HEK293 (cell line): ENCODE results near the gene NPR2.

Source experiments
- CTCF ChIA-PET: fragments of 350-600 bp; formaldehyde crosslinking; extraction: SDS; loops from one replicate; lab custom pipeline; 2021; ENCODE audit warnings: antibody characterized with exemption; lab: Yijun Ruan, JAX
- POLR2A ChIA-PET: fragments of 300-600 bp; formaldehyde crosslinking; extraction: SDS; loops from one replicate; lab custom pipeline; 2020; ENCODE audit warnings: antibody characterized with exemption, inconsistent platforms; lab: Yijun Ruan, JAX
- H3K27ac ChIP-seq: fragments of 200-500 bp; sonication (Bioruptor generic); 2 replicates; pipeline ENCODE4 v1.5.1; 2014; ENCODE audit warnings: low read depth, low read length, control low read depth, inconsistent platforms; ENCODE audit errors: extremely low read depth
- H3K36me3 ChIP-seq, 2 experiments: fragments of 200-500 bp in 1 of 2; sonication (Bioruptor generic) in 1 of 2; 1 replicate in 1 of 2; 2 replicates in 1 of 2; pipeline ENCODE4 v1.5.1; 2014 to 2017; ENCODE audit warnings: inconsistent platforms in 2 of 2, low read length in 2 of 2; ENCODE audit not compliant: control insufficient read depth in 2 of 2, insufficient read depth in 1 of 2
- H3K4me1 ChIP-seq: fragments of 200-500 bp; sonication (Bioruptor generic); 2 replicates; pipeline ENCODE4 v1.5.1; 2014; ENCODE audit warnings: mild to moderate bottlenecking, low read length, inconsistent platforms; ENCODE audit not compliant: control insufficient read depth, insufficient read depth
- H3K4me3 ChIP-seq: 2 replicates; pipeline ENCODE4 v1.5.1; 2011; ENCODE audit warnings: low read depth, mild to moderate bottlenecking, control low read depth, low read length, moderate library complexity
- H3K9me3 ChIP-seq: fragments of 200-500 bp; sonication (Bioruptor generic); 2 replicates; pipeline ENCODE4 v1.5.1; 2014; ENCODE audit warnings: low read depth, low read length, inconsistent platforms; ENCODE audit not compliant: control insufficient read depth, insufficient read depth
- BCL11A ChIP-seq: fragments of 450-650 bp; formaldehyde crosslinking; IDR thresholded peaks from 2 replicates; pipeline ENCODE4 v1.5.1; 2016; ENCODE audit warnings: low read depth, missing biosample characterization, missing genetic modification characterization
- EGR2 ChIP-seq: fragments of 450-650 bp; formaldehyde crosslinking; IDR thresholded peaks from 2 replicates; pipeline ENCODE4 v1.5.1; 2016; ENCODE audit warnings: low read depth, missing biosample characterization, missing genetic modification characterization
- FEZF1 ChIP-seq: fragments of 450-650 bp; formaldehyde crosslinking; IDR thresholded peaks from 2 replicates; pipeline ENCODE4 v1.5.1; 2016; ENCODE audit warnings: missing biosample characterization, missing genetic modification characterization
- RBAK ChIP-seq: fragments of 450-650 bp; formaldehyde crosslinking; IDR thresholded peaks from 2 replicates; pipeline ENCODE4 v1.5.1; 2016; ENCODE audit warnings: missing biosample characterization, missing genetic modification characterization
- SP2 ChIP-seq: fragments of 450-650 bp; formaldehyde crosslinking; IDR thresholded peaks from 2 replicates; pipeline ENCODE4 v1.5.1; 2016; ENCODE audit warnings: missing biosample characterization, missing genetic modification characterization
- TSHZ1 ChIP-seq: fragments of 450-650 bp; formaldehyde crosslinking; IDR thresholded peaks from 2 replicates; pipeline ENCODE4 v1.5.1; 2016; ENCODE audit warnings: missing biosample characterization, missing genetic modification characterization, borderline replicate concordance
- ZNF146 ChIP-seq: fragments of 450-650 bp; formaldehyde crosslinking; IDR thresholded peaks from 2 replicates; pipeline ENCODE4 v1.5.1; 2016; ENCODE audit warnings: missing biosample characterization, missing genetic modification characterization
- ZNF148 ChIP-seq: fragments of 450-650 bp; formaldehyde crosslinking; IDR thresholded peaks from 2 replicates; pipeline ENCODE4 v1.5.0; 2017; ENCODE audit warnings: missing biosample characterization, missing genetic modification characterization, borderline replicate concordance
- ZNF174 ChIP-seq: fragments of 450-650 bp; formaldehyde crosslinking; IDR thresholded peaks from 2 replicates; pipeline ENCODE4 v1.5.0; 2017; ENCODE audit warnings: missing biosample characterization, mild to moderate bottlenecking, missing genetic modification characterization
- ZNF175 ChIP-seq: fragments of 450-650 bp; formaldehyde crosslinking; IDR thresholded peaks from 2 replicates; pipeline ENCODE4 v1.5.1; 2016; ENCODE audit warnings: missing biosample characterization, missing genetic modification characterization
- ZNF184 ChIP-seq: fragments of 450-650 bp; IDR thresholded peaks from 2 replicates; pipeline ENCODE4 v1.5.1; 2018; ENCODE audit warnings: missing biosample characterization, mild to moderate bottlenecking, missing genetic modification characterization
- ZNF23 ChIP-seq: fragments of 450-650 bp; formaldehyde crosslinking; IDR thresholded peaks from 2 replicates; pipeline ENCODE4 v1.5.1; 2016; ENCODE audit warnings: missing biosample characterization, missing genetic modification characterization, borderline replicate concordance
- ZNF266 ChIP-seq: fragments of 450-650 bp; formaldehyde crosslinking; IDR thresholded peaks from 2 replicates; pipeline ENCODE4 v1.5.1; 2016; ENCODE audit warnings: missing biosample characterization, missing genetic modification characterization, low read depth
- ZNF37A ChIP-seq: fragments of 450-650 bp; IDR thresholded peaks from 2 replicates; pipeline ENCODE4 v1.5.1; 2018; ENCODE audit warnings: missing biosample characterization, missing genetic modification characterization
- ZNF391 ChIP-seq: fragments of 450-650 bp; formaldehyde crosslinking; IDR thresholded peaks from 2 replicates; pipeline ENCODE4 v1.5.1; 2016; ENCODE audit warnings: low read depth, missing biosample characterization, missing genetic modification characterization, borderline replicate concordance
- ZNF549 ChIP-seq: fragments of 450-650 bp; IDR thresholded peaks from 2 replicates; pipeline ENCODE4 v1.5.1; 2018; ENCODE audit warnings: missing biosample characterization, missing genetic modification characterization, mild to moderate bottlenecking, inconsistent platforms, moderate library complexity
- ZNF624 ChIP-seq: fragments of 450-650 bp; formaldehyde crosslinking; IDR thresholded peaks from 2 replicates; pipeline ENCODE4 v1.5.1; 2017; ENCODE audit warnings: missing biosample characterization, missing genetic modification characterization
- ZNF654 ChIP-seq: fragments of 450-650 bp; formaldehyde crosslinking; IDR thresholded peaks from 2 replicates; pipeline ENCODE4 v1.5.1; 2016; ENCODE audit warnings: low read depth, missing biosample characterization, missing genetic modification characterization
- ZNF660 ChIP-seq: fragments of 450-650 bp; IDR thresholded peaks from 2 replicates; pipeline ENCODE4 v1.5.1; 2018; ENCODE audit warnings: missing biosample characterization, mild to moderate bottlenecking, missing genetic modification characterization
- ZNF837 ChIP-seq: fragments of 450-650 bp; formaldehyde crosslinking; IDR thresholded peaks from 2 replicates; pipeline ENCODE4 v1.5.1; 2016; ENCODE audit warnings: missing biosample characterization, missing genetic modification characterization
- ZSCAN18 ChIP-seq: fragments of 450-650 bp; formaldehyde crosslinking; IDR thresholded peaks from 2 replicates; pipeline ENCODE4 v1.5.1; 2016; ENCODE audit warnings: missing biosample characterization, missing genetic modification characterization
- TF ChIP-seq, protein P1 (sequence below): fragments of 450-650 bp; formaldehyde crosslinking; IDR thresholded peaks from 2 replicates; pipeline ENCODE4 v1.5.1; 2017; ENCODE audit warnings: missing biosample characterization, missing genetic modification characterization

The NPR2 gene

GRCh38 chr9:35818341-35818740, 26.9 kb downstream of the NPR2 start (continued):
- TF ChIP-seq, protein P1, sequence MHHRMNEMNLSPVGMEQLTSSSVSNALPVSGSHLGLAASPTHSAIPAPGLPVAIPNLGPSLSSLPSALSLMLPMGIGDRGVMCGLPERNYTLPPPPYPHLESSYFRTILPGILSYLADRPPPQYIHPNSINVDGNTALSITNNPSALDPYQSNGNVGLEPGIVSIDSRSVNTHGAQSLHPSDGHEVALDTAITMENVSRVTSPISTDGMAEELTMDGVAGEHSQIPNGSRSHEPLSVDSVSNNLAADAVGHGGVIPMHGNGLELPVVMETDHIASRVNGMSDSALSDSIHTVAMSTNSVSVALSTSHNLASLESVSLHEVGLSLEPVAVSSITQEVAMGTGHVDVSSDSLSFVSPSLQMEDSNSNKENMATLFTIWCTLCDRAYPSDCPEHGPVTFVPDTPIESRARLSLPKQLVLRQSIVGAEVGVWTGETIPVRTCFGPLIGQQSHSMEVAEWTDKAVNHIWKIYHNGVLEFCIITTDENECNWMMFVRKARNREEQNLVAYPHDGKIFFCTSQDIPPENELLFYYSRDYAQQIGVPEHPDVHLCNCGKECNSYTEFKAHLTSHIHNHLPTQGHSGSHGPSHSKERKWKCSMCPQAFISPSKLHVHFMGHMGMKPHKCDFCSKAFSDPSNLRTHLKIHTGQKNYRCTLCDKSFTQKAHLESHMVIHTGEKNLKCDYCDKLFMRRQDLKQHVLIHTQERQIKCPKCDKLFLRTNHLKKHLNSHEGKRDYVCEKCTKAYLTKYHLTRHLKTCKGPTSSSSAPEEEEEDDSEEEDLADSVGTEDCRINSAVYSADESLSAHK (tag by site-specific recombination) = no peak
- no peak for TF ChIP-seq SP2
- TF ChIP-seq ZNF184 (tag by site-specific recombination) = no peak
- TF ChIP-seq EGR2 (tag by site-specific recombination) = no peak
- TF ChIP-seq RBAK (tag by site-specific recombination) = no peak
- no peak for TF ChIP-seq ZNF624 (tag by site-specific recombination)
- no peak for TF ChIP-seq ZNF549 (tag by site-specific recombination)
- TF ChIP-seq ZSCAN18 (tag by site-specific recombination) = no peak

DNA sequence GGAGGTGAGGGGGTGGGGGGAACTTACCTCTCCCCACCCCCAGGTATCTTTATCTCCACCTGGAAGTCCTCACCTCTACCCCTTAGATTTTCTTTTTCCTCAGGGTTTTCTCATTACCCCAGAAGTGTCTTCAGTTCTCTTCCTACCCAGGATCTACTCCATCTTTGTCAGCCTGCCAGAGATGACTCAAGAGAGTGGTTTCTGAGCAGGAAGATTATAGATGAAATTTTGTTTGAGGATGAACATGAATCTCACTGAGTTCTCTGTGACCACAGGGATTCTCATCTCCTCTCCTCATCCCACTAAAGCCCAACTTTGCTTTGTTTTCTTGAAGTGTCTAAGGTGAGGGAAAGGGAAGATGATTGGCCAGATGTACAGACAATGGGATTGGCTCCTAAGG, 28.7 kb downstream of the NPR2 start:
- ChIA-PET CTCF (no interaction called here), POLR2A (no interaction called here)
- Histone ChIP-seq H3K36me3 (no peaks in the 10 kb centered on the region), H3K4me3 (no peak overlapping the region), H3K27ac (no peak overlapping the region), H3K4me1 (no peaks in the 10 kb centered on the region), H3K9me3 (no peaks in the 10 kb centered on the region)
- no peak for TF ChIP-seq ZNF23 (tag by site-specific recombination)
- TF ChIP-seq TSHZ1 = no peak
- no peak for TF ChIP-seq ZNF654 (tag by site-specific recombination)
- no peak for TF ChIP-seq ZNF146 (tag by site-specific recombination)
- no peak for TF ChIP-seq ZNF174 (tag by site-specific recombination)
- TF ChIP-seq ZNF148 = no peak
- no peak for TF ChIP-seq ZNF391 (tag by site-specific recombination)
- no peak for TF ChIP-seq BCL11A (tag by site-specific recombination)
- TF ChIP-seq ZNF37A (tag by site-specific recombination) = no peak
- TF ChIP-seq ZNF175 (tag by site-specific recombination) = no peak
- no peak for TF ChIP-seq ZNF837
- TF ChIP-seq ZNF660 (tag by site-specific recombination) = no peak
- TF ChIP-seq FEZF1 (tag by site-specific recombination) = no peak
- TF ChIP-seq ZNF266 (tag by site-specific recombination) = no peak
